Hematopoietic multipotent progenitor cell treated with erythropoietin and hydrocortisone succinate and interleukin-3 and kit ligand, for 17 days (in vitro differentiated cells): ENCODE data around the gene EIF4E2.
A peak's percentile ranks its signal among the peaks of the same experiment; 100 is the strongest.

Experiments
- DNase-seq: peaks from one replicate; pipeline ENCODE4 v3.0.0-alpha.2; 2015; ENCODE audit warnings: low spot score

EIF4E2 gene

GRCh38 chr2:232550354-232551249 is at the start of gene EIF4E2, which contains the start of gene TIGD1:
Gene EIF4E2 (plus strand): TSS chr2:232550689. CDS start chr2:232550725, 36 bp downstream.
Gene TIGD1 (minus strand): TSS chr2:232550557. CDS start chr2:232549882, 675 bp downstream.
- peak; percentile 88 for DNase-seq

GRCh38 chr2:232501331-232501771 is 49.1 kb upstream of the EIF4E2 start:
- DNase-seq = no peak

- no peak for DNase-seq
Observed at GRCh38 chr2:232501794-232502390, 48.6 kb upstream of the EIF4E2 start.

- no peak for DNase-seq
Observed at GRCh38 chr2:232502511-232502910, 48.0 kb upstream of the EIF4E2 start.

GRCh38 chr2:232502911-232503808 is 47.3 kb upstream of the EIF4E2 start:
- DNase-seq = no peak

- no peak for DNase-seq
Observed at GRCh38 chr2:232503809-232504323, 46.6 kb upstream of the EIF4E2 start.

GRCh38 chr2:232504438-232504837 is 46.1 kb upstream of the EIF4E2 start:
- DNase-seq = no peak

- DNase-seq = no peak
Observed at GRCh38 chr2:232505856-232506255, 44.6 kb upstream of the EIF4E2 start.

GRCh38 chr2:232506709-232507108 is 43.8 kb upstream of the EIF4E2 start:
- DNase-seq = no peak

- DNase-seq = no peak
Observed at GRCh38 chr2:232508251-232508650, 42.2 kb upstream of the EIF4E2 start.

- no peak for DNase-seq
Observed at GRCh38 chr2:232511336-232511890, 39.1 kb upstream of the EIF4E2 start.

- no peak for DNase-seq
Observed at GRCh38 chr2:232512602-232513001, 37.9 kb upstream of the EIF4E2 start.

GRCh38 chr2:232513353-232513752 is 37.1 kb upstream of the EIF4E2 start:
- no peak for DNase-seq

GRCh38 chr2:232515639-232516038 is 34.9 kb upstream of the EIF4E2 start:
- DNase-seq = no peak

GRCh38 chr2:232516551-232516950 is 33.9 kb upstream of the EIF4E2 start:
- DNase-seq = no peak

- no peak for DNase-seq
Observed at GRCh38 chr2:232518844-232519243, 31.6 kb upstream of the EIF4E2 start.

- no peak for DNase-seq
Observed at GRCh38 chr2:232519581-232520438, 30.7 kb upstream of the EIF4E2 start, which contains the start of gene PRSS56. Gene PRSS56 (plus strand): TSS chr2:232520388. CDS start chr2:232520599, 211 bp downstream.

GRCh38 chr2:232520489-232520888 is 30.0 kb upstream of the EIF4E2 start:
- no peak for DNase-seq

GRCh38 chr2:232521098-232521497 is 29.4 kb upstream of the EIF4E2 start:
- no peak for DNase-seq

- peak; percentile 49 for DNase-seq
Observed at GRCh38 chr2:232521959-232522622, 28.4 kb upstream of the EIF4E2 start.
